Measurements from ENCODE around the gene INPP5D. TPM values are rescaled to one million over a fixed set of nuclear protein-coding genes. Genes with fewer than 3 reads are reported as not detected.

INPP5D gene
- total and polyA plus RNA-seq, 2 of the 8 experiments (the other 6 are each of a cell fraction or from before 2014, with no cell fraction given), result 4.5 to 7.1 TPM

DNA sequence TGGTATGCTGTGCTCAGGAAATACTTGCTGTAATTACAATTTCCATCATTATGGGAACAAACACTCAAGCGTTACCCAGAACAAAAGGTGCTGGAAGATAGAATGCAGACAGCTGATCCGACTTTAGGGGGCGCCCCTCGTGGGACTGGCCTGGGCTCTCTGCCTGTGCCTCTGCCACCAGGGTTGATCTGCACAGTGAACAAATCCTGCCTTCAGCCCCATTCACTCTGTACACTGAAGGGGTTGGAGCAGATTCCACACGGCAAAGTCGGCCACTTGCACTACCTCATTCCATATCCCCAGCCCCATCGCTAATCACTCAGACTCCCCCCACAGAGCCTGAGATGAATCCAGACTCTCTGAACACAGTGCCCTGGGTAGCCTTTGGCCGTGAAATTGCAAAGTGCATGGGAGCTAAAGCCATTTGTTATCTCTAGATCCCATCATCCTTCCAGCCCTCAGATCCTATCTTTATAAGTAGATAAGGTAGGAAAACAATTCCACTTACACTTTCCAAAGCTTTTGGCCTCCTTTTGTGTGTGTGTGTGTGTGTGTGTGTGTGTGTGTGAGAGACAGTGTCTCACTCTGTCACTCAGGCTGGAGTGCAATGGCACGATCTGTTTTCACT lies 69.3 kb downstream of the INPP5D start:
- Histone ChIP-seq H3K9ac (replicated peaks in 1 of 4; ENCODE audit: extremely low read depth in 1 of 4, low read depth in 3 of 4, low read length in 3 of 4) (no peak overlapping the region), H3K4ac (replicated peaks; ENCODE audit: insufficient read length, low read depth, low read length) (no peak overlapping the region), H2AK5ac (ENCODE audit: low read depth, low read length) (no peak overlapping the region), H3K36me3 (ENCODE audit: control insufficient read depth in 2 of 4, insufficient read depth in 4 of 4, low read length in 3 of 4) (no peaks in the 10 kb centered on the region; a peak in 2 of 8 replicates), H3K4me2 (ENCODE audit: insufficient read depth in 1 of 2, low read depth in 2 of 2, low read length in 2 of 2) (no peak overlapping the region), H2BK20ac (ENCODE audit: low read length) (peak overlapping the region; percentile 57; the same call in 1 of the 2 replicates), H2AFZ (ENCODE audit: low read length) (peak overlapping the region; percentile 95), H4K8ac (ENCODE audit: extremely low read depth, insufficient read depth, low read length) (no peak overlapping the region), H2BK12ac (ENCODE audit: low read depth, low read length) (peak overlapping the region; percentile 31; the same call in 1 of the 2 replicates), H3K27me3 (replicated peaks in 1 of 4; ENCODE audit: control insufficient read depth in 3 of 4, extremely low read depth in 1 of 4, insufficient read depth in 3 of 4, low read length in 3 of 4) (no peaks in the 10 kb centered on the region), H3K79me1 (ENCODE audit: low read depth, low read length) (no peaks in the 10 kb centered on the region; the same call in 1 of the 2 replicates), H4K5ac (ENCODE audit: insufficient read length, low read depth, low read length) (peak overlapping the region; percentile 67), H4K91ac (replicated peaks; ENCODE audit: insufficient read length, low read length) (peak overlapping the region; percentile 91), H3K4me3 (ENCODE audit: extremely low read depth in 1 of 4, insufficient read depth in 2 of 4, low read depth in 3 of 4, low read length in 4 of 4) (no peak overlapping the region), H3K4me1 (replicated peaks in 1 of 4; ENCODE audit: control insufficient read depth in 3 of 4, insufficient read depth in 4 of 4, low read length in 3 of 4) (peaks cover 0 to 8% (median 1%) of the 10 kb centered on the region in 4 experiments), H4K20me1 (replicated peaks in 1 of 2; ENCODE audit: control insufficient read depth in 1 of 2, insufficient read depth in 2 of 2, low read length in 2 of 2) (no peaks in the 10 kb centered on the region), H2BK120ac (replicated peaks; ENCODE audit: low read depth, low read length) (no peak overlapping the region), H3K23ac (ENCODE audit: insufficient read length) (no peak overlapping the region), H3K9me3 (ENCODE audit: insufficient read depth in 2 of 2, low read depth in 1 of 2, low read length in 1 of 2) (no peaks in the 10 kb centered on the region), H3K14ac (ENCODE audit: insufficient read length) (no peak overlapping the region), H3K56ac (replicated peaks; ENCODE audit: insufficient read length, low read depth, low read length) (no peak overlapping the region), H2BK15ac (ENCODE audit: low read length) (no peak overlapping the region), H3K27ac (ENCODE audit: low read depth, low read length) (no peak overlapping the region), H3K23me2 (ENCODE audit: low read depth, low read length) (no peaks in the 10 kb centered on the region), H2BK5ac (ENCODE audit: low read depth, low read length) (0 out of 2 replicates have a peak overlapping the region, but pooled peaks have one; percentile 50), H3K18ac (ENCODE audit: extremely low read depth, low read length) (no peak overlapping the region), H3K79me2 (ENCODE audit: control insufficient read depth in 1 of 2, insufficient read depth in 2 of 2, low read length in 2 of 2) (no peaks in the 10 kb centered on the region)
- DNase-seq (ENCODE audit: low read depth in 1 of 2, low spot score in 2 of 2), result peak; percentile 31 to 86
- ChIA-PET CTCF (ENCODE audit: partially characterized antibody) (interaction anchor here (0.7 to 4.1 kb wide), 42 partner anchors 9 to 319 kb away, joined by 3 to 33 read pairs (median 4); partner anchors contain the start of gene INPP5D), POLR2A (ENCODE audit: partially characterized antibody) (interaction anchor here (0.6 to 1.2 kb wide), 4 partner anchors 9 to 122 kb away, joined by 3 to 6 read pairs (median 4); partner anchors contain the start of gene ATG16L1)
- 46% methylated on average over 9 of the region's 9 CpGs; no CpG with 5 or more reads in 1 of the 2 experiments for WGBS, 2 experiments (ENCODE audit: extremely low coverage in 1 of 2, insufficient coverage in 1 of 2, insufficient read length in 1 of 2, insufficient replicate concordance in 2 of 2, low coverage in 1 of 2, low lambda C conversion rate in 2 of 2, missing lambda C conversion rate in 1 of 2)
- TF ChIP-seq RAD21 (IDR thresholded peaks at IDR 0.05 in 1 of 2, conservative IDR thresholded peaks at IDR 0.05 in 1 of 2; ENCODE audit: low read depth in 2 of 2, low read length in 2 of 2) (peak; percentile 52 to 70), TCF12 (IDR thresholded peaks at IDR 0.05; ENCODE audit: low read depth, low read length) (no peak)
- TF ChIP-seq, protein P1, sequence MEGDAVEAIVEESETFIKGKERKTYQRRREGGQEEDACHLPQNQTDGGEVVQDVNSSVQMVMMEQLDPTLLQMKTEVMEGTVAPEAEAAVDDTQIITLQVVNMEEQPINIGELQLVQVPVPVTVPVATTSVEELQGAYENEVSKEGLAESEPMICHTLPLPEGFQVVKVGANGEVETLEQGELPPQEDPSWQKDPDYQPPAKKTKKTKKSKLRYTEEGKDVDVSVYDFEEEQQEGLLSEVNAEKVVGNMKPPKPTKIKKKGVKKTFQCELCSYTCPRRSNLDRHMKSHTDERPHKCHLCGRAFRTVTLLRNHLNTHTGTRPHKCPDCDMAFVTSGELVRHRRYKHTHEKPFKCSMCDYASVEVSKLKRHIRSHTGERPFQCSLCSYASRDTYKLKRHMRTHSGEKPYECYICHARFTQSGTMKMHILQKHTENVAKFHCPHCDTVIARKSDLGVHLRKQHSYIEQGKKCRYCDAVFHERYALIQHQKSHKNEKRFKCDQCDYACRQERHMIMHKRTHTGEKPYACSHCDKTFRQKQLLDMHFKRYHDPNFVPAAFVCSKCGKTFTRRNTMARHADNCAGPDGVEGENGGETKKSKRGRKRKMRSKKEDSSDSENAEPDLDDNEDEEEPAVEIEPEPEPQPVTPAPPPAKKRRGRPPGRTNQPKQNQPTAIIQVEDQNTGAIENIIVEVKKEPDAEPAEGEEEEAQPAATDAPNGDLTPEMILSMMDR (IDR thresholded peaks at IDR 0.05; ENCODE audit: control extremely low read depth in 1 of 3, insufficient read depth in 1 of 3, low read depth in 1 of 3, low read length in 3 of 3), result peak; percentile 80 to 92 (median 82)
- peak; percentile 71 for FAIRE-seq

Measured in H1 (cell line).